HepG2 (cell line): ENCODE results near the gene SPOP. TPM values are rescaled to one million over a fixed set of nuclear protein-coding genes. Genes with fewer than 3 reads are reported as not detected.

ENCODE experiments used
- ATAC-seq: fragments of 200-7000 bp; cut with Tn5 transposase; 3 replicates; pipeline ENCODE4 v1.9.1; 2020; ENCODE audit warnings: mild to moderate bottlenecking, moderate library complexity
- BruUV-seq: library from RNA; stranded (reverse); fragments of 400-500 nt; replicated peaks from 2 replicates; lab custom pipeline; 2021; lab: Mats Ljungman, UMichigan
- CTCF ChIA-PET: fragments of 300-600 bp; formaldehyde crosslinking; extraction: SDS; loops from one replicate; lab custom pipeline; 2021; ENCODE audit warnings: low total read pairs, inconsistent platforms, low intra/inter-chr PET ratio; lab: Yijun Ruan, JAX
- POLR2A ChIA-PET: fragments of 350-600 bp; sonication (Branson Sonifier 250); formaldehyde crosslinking; loops from one replicate; lab custom pipeline; 2020; ENCODE audit warnings: antibody characterized with exemption, inconsistent platforms; lab: Yijun Ruan, JAX
- DNase-seq: peaks from one replicate; pipeline ENCODE4 v3.0.0-alpha.2; 2015; ENCODE audit warnings: low spot score
- FAIRE-seq: peaks from 3 replicates; lab custom pipeline; 2011; peaks lifted over from hg19 to GRCh38; lab: Jason Lieb, UNC
- H2AFZ ChIP-seq: one replicate; pipeline ENCODE4 v1.6.1; 2011; ENCODE audit warnings: low read length, inconsistent platforms
- H3K27ac ChIP-seq: fragments of 300-600 bp; 3 replicates; pipeline ENCODE4 v1.8.0; 2011; ENCODE audit warnings: mixed run types, mild to moderate bottlenecking, mixed read lengths, low read length, inconsistent platforms; ENCODE audit not compliant: insufficient read depth; ENCODE audit errors: extremely low read length
- H3K27me3 ChIP-seq, 2 experiments: fragments of 200-600 bp in 1 of 2; 2 replicates in 1 of 2; 3 replicates in 1 of 2; pipeline versions ENCODE4 v1.6.0 to v1.8.0; 2011; ENCODE audit warnings: low read length in 2 of 2, mild to moderate bottlenecking in 2 of 2, moderate library complexity in 2 of 2, inconsistent platforms in 1 of 2; ENCODE audit not compliant: insufficient read depth in 2 of 2, control insufficient read depth in 1 of 2
- H3K36me3 ChIP-seq, 2 experiments: fragments of 200-600 bp in 1 of 2; replicated peaks in 1 of 2; 2 replicates in 1 of 2; 3 replicates in 1 of 2; pipeline versions ENCODE4 v1.5.1 to v1.8.0; 2011; ENCODE audit warnings: low read length in 2 of 2, inconsistent platforms in 1 of 2; ENCODE audit not compliant: insufficient read depth in 2 of 2, control insufficient read depth in 1 of 2
- H3K4me1 ChIP-seq: 2 replicates; pipeline ENCODE4 v1.5.1; 2012; ENCODE audit warnings: low read length, inconsistent platforms; ENCODE audit not compliant: insufficient read depth
- H3K4me2 ChIP-seq: 2 replicates; pipeline ENCODE4 v1.6.0; 2011; ENCODE audit warnings: low read depth, low read length, inconsistent platforms
- H3K4me3 ChIP-seq, 3 experiments: fragments of 200-600 bp in 1 of 3; sonication (generic), shearing (Covaris generic) in 1 of 3; replicated peaks in 1 of 3; 2 replicates each; pipeline ENCODE4 v1.5.1; 2011 to 2016; ENCODE audit warnings: low read length in 3 of 3, inconsistent platforms in 2 of 3, low read depth in 2 of 3, mild to moderate bottlenecking in 2 of 3, control low read depth in 1 of 3, mixed read lengths in 1 of 3; ENCODE audit not compliant: insufficient read depth in 1 of 3
- H3K79me2 ChIP-seq: one replicate; pipeline ENCODE4 v1.6.1; 2011; ENCODE audit warnings: low read length, inconsistent platforms; ENCODE audit not compliant: insufficient read depth
- H3K9ac ChIP-seq: 2 replicates; pipeline ENCODE4 v1.6.0; 2011; ENCODE audit warnings: mild to moderate bottlenecking, low read depth, low read length, inconsistent platforms; ENCODE audit not compliant: insufficient read depth
- H3K9me3 ChIP-seq: 2 replicates; pipeline ENCODE4 v1.5.1; 2012; ENCODE audit warnings: mild to moderate bottlenecking, low read length
- H4K20me1 ChIP-seq: 2 replicates; pipeline ENCODE4 v1.6.0; 2011; ENCODE audit warnings: inconsistent platforms, mild to moderate bottlenecking, low read length, moderate library complexity; ENCODE audit not compliant: insufficient read depth
- ATM ChIP-seq: fragments of 450-650 bp; IDR thresholded peaks from 2 replicates; pipeline ENCODE4 v1.7.1; 2017; ENCODE audit warnings: mild to moderate bottlenecking, borderline replicate concordance
- HNF1B ChIP-seq: sonication (generic); formaldehyde crosslinking; IDR thresholded peaks from 2 replicates; pipeline ENCODE4 v1.5.1; 2020; ENCODE audit warnings: mild to moderate bottlenecking, moderate library complexity, missing genetic modification reagents
- PITX1 ChIP-seq: sonication (generic); formaldehyde crosslinking; IDR thresholded peaks from 2 replicates; pipeline ENCODE4 v1.5.1; 2020; ENCODE audit warnings: mild to moderate bottlenecking, missing genetic modification reagents
- RBM39 ChIP-seq: fragments of 200-400 bp; formaldehyde crosslinking; IDR thresholded peaks from one replicate; pipeline ENCODE4 v1.6.1; 2018; ENCODE audit warnings: antibody characterized with exemption, mild to moderate bottlenecking, low read depth, low read length; ENCODE audit not compliant: poor library complexity, severe bottlenecking
- SMARCE1 ChIP-seq: fragments of 450-650 bp; IDR thresholded peaks from 2 replicates; pipeline ENCODE4 v1.6.1; 2017; ENCODE audit warnings: borderline replicate concordance
- SP4 ChIP-seq: sonication (generic); formaldehyde crosslinking; IDR thresholded peaks from 2 replicates; pipeline ENCODE4 v1.8.1; 2023; ENCODE audit warnings: mild to moderate bottlenecking, missing genetic modification reagents
- ZNF230 ChIP-seq: sonication (generic); formaldehyde crosslinking; IDR thresholded peaks from 2 replicates; pipeline ENCODE4 v1.4.0; 2020; ENCODE audit warnings: mild to moderate bottlenecking, missing genetic modification reagents
- ZNF598 ChIP-seq: sonication (generic); formaldehyde crosslinking; IDR thresholded peaks from 2 replicates; pipeline ENCODE4 v1.5.1; 2020; ENCODE audit warnings: mild to moderate bottlenecking, missing genetic modification reagents, borderline replicate concordance
- ZNF724P ChIP-seq: sonication (generic); formaldehyde crosslinking; IDR thresholded peaks from 2 replicates; pipeline ENCODE4 v1.8.0; 2022; ENCODE audit warnings: missing genetic modification reagents, borderline replicate concordance
- in situ Hi-C: cut with HindIII; loops from 2 replicates; pipeline ENCODE4 v1.10.0; 2017; ENCODE audit warnings: low pct_unique_long_range_greater_than_20kb; ENCODE audit not compliant: extremely low pct_ligation_motif_present
- intact Hi-C: fragments of 100-400 bp; cut with micrococcal nuclease; formaldehyde crosslinking; loops from one replicate; pipeline ENCODE4 v1.10.0; 2022; ENCODE audit not compliant: unreplicated experiment
- polyA plus RNA-seq, 8 experiments: library from polyadenylated mRNA; depleted of rRNA in 3 of 8; stranded (reverse) in 7 of 8; unstranded in 1 of 8; fragments of >200 nt; fragmentation: Illumina TruSeq in 4 of 8; extraction: Trizol in 4 of 8; gene quantifications; 2 replicates each; pipeline versions ENCODE4 v1.2.1 to v1.2.3, GENCODE V29; 2011 to 2016; ENCODE audit warnings: low read depth in 4 of 8, missing spikeins in 1 of 8, mixed read lengths in 1 of 8; ENCODE audit not compliant: insufficient read depth in 1 of 8
- total RNA-seq, 5 experiments: library from RNA; depleted of rRNA; stranded (reverse); fragments of >200 nt; fragmentation: Illumina TruSeq; extraction: Trizol; gene quantifications; 2 replicates each; pipeline ENCODE4 v1.2.3, GENCODE V29; 2016; ENCODE audit warnings: low read depth in 1 of 5
- TF ChIP-seq, protein P1 (sequence below): sonication (generic); formaldehyde crosslinking; IDR thresholded peaks from 2 replicates; pipeline ENCODE4 v1.4.0; 2020; ENCODE audit warnings: missing genetic modification reagents
- TF ChIP-seq, protein P2 (sequence below): IDR thresholded peaks from 2 replicates; pipeline ENCODE4 v1.6.1; 2018; ENCODE audit warnings: missing genetic modification reagents
- TF ChIP-seq, protein P3 (sequence below): IDR thresholded peaks from 2 replicates; pipeline ENCODE4 v1.4.0; 2020; ENCODE audit warnings: mild to moderate bottlenecking, missing genetic modification reagents
- TF ChIP-seq, protein P4 (sequence below): IDR thresholded peaks from 2 replicates; pipeline ENCODE4 v1.6.1; 2016

Gene SPOP
- total and polyA plus RNA-seq, 2 of the 13 experiments (the other 11 are each of a cell fraction or from before 2014, with no cell fraction given): 52.8 to 60.8 TPM

- H4K20me1 ChIP-seq: 0 out of 2 replicates have a peak, but pooled peaks cover 3% of the 10 kb centered on the region
- DNase-seq: no peak
- H3K4me1 ChIP-seq: peaks cover 53% of the 10 kb centered on the region
- no peaks in the 10 kb centered on the region; a peak in 1 of 5 replicates for H3K27me3 ChIP-seq
- H3K4me3 ChIP-seq: no peak overlapping the region
- CTCF ChIA-PET: no interaction called here
- BruUV-seq: no TSS peak
- POLR2A ChIA-PET: no interaction called here
- no peak overlapping the region for H2AFZ ChIP-seq
- FAIRE-seq: no peak
- H3K79me2 ChIP-seq: peaks cover 21% of the 10 kb centered on the region
- no peak overlapping the region for H3K9ac ChIP-seq
- peaks cover 29 to 43% of the 10 kb centered on the region in 2 experiments for H3K36me3 ChIP-seq
- no peak overlapping the region for H3K4me2 ChIP-seq
- in situ Hi-C loops (loop anchor here (5.0 to 10.0 kb wide), 2 partner anchors 270 to 292 kb away; partner anchors contain the start of gene DLX3), intact Hi-C loops (loop anchor here (5.0 kb wide), 1 partner anchor 292 kb away; the partner anchor contains the start of gene DLX3)
- no peak overlapping the region for H3K27ac ChIP-seq
- ATAC-seq: no peak
- H3K9me3 ChIP-seq: no peaks in the 10 kb centered on the region
- TF ChIP-seq, protein P1, sequence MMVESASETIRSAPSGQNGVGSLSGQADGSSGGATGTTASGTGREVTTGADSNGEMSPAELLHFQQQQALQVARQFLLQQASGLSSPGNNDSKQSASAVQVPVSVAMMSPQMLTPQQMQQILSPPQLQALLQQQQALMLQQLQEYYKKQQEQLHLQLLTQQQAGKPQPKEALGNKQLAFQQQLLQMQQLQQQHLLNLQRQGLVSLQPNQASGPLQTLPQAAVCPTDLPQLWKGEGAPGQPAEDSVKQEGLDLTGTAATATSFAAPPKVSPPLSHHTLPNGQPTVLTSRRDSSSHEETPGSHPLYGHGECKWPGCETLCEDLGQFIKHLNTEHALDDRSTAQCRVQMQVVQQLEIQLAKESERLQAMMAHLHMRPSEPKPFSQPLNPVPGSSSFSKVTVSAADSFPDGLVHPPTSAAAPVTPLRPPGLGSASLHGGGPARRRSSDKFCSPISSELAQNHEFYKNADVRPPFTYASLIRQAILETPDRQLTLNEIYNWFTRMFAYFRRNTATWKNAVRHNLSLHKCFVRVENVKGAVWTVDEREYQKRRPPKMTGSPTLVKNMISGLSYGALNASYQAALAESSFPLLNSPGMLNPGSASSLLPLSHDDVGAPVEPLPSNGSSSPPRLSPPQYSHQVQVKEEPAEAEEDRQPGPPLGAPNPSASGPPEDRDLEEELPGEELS: no peak
- TF ChIP-seq SMARCE1: no peak
- TF ChIP-seq ZNF724P (CRISPR knock-in tag): no peak
- TF ChIP-seq PITX1 (CRISPR knock-in tag): no peak
- no peak for TF ChIP-seq SP4
- TF ChIP-seq ATM: no peak
- TF ChIP-seq, protein P2, sequence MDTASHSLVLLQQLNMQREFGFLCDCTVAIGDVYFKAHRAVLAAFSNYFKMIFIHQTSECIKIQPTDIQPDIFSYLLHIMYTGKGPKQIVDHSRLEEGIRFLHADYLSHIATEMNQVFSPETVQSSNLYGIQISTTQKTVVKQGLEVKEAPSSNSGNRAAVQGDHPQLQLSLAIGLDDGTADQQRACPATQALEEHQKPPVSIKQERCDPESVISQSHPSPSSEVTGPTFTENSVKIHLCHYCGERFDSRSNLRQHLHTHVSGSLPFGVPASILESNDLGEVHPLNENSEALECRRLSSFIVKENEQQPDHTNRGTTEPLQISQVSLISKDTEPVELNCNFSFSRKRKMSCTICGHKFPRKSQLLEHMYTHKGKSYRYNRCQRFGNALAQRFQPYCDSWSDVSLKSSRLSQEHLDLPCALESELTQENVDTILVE (CRISPR knock-in tag): no peak
- TF ChIP-seq, protein P3, sequence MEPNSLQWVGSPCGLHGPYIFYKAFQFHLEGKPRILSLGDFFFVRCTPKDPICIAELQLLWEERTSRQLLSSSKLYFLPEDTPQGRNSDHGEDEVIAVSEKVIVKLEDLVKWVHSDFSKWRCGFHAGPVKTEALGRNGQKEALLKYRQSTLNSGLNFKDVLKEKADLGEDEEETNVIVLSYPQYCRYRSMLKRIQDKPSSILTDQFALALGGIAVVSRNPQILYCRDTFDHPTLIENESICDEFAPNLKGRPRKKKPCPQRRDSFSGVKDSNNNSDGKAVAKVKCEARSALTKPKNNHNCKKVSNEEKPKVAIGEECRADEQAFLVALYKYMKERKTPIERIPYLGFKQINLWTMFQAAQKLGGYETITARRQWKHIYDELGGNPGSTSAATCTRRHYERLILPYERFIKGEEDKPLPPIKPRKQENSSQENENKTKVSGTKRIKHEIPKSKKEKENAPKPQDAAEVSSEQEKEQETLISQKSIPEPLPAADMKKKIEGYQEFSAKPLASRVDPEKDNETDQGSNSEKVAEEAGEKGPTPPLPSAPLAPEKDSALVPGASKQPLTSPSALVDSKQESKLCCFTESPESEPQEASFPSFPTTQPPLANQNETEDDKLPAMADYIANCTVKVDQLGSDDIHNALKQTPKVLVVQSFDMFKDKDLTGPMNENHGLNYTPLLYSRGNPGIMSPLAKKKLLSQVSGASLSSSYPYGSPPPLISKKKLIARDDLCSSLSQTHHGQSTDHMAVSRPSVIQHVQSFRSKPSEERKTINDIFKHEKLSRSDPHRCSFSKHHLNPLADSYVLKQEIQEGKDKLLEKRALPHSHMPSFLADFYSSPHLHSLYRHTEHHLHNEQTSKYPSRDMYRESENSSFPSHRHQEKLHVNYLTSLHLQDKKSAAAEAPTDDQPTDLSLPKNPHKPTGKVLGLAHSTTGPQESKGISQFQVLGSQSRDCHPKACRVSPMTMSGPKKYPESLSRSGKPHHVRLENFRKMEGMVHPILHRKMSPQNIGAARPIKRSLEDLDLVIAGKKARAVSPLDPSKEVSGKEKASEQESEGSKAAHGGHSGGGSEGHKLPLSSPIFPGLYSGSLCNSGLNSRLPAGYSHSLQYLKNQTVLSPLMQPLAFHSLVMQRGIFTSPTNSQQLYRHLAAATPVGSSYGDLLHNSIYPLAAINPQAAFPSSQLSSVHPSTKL: no peak
- TF ChIP-seq ZNF598 (CRISPR knock-in tag): no peak
- TF ChIP-seq ZNF230 (CRISPR knock-in tag): no peak
- TF ChIP-seq HNF1B (CRISPR knock-in tag): no peak
- TF ChIP-seq RBM39: no peak
- TF ChIP-seq, protein P4, sequence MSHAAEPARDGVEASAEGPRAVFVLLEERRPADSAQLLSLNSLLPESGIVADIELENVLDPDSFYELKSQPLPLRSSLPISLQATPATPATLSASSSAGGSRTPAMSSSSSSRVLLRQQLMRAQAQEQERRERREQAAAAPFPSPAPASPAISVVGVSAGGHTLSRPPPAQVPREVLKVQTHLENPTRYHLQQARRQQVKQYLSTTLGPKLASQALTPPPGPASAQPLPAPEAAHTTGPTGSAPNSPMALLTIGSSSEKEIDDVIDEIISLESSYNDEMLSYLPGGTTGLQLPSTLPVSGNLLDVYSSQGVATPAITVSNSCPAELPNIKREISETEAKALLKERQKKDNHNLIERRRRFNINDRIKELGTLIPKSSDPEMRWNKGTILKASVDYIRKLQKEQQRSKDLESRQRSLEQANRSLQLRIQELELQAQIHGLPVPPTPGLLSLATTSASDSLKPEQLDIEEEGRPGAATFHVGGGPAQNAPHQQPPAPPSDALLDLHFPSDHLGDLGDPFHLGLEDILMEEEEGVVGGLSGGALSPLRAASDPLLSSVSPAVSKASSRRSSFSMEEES (CRISPR knock-in tag): no peak
These were observed 27.4 kb upstream of the SPOP start for GRCh38 chr17:49705254-49705653.
